Muscle of leg (tissue), 11 donors: ENCODE results near the gene TNFRSF25. TPM values are rescaled to one million over a fixed set of nuclear protein-coding genes. Genes with fewer than 3 reads are reported as not detected.

Experiments
- DNase-seq: peaks from one replicate; pipeline ENCODE4 v3.0.0; 2013
- H3K27ac ChIP-seq: one replicate; pipeline ENCODE4 v1.5.1; 2013; ENCODE audit warnings: mild to moderate bottlenecking, low read length, control low read depth
- H3K27me3 ChIP-seq: one replicate; pipeline ENCODE4 v1.6.1; 2013; ENCODE audit warnings: low read length; ENCODE audit not compliant: control insufficient read depth, insufficient read depth
- H3K36me3 ChIP-seq: one replicate; pipeline ENCODE4 v1.6.1; 2013; ENCODE audit warnings: low read length; ENCODE audit not compliant: control insufficient read depth, insufficient read depth
- H3K4me1 ChIP-seq: one replicate; pipeline ENCODE4 v1.6.1; 2013; ENCODE audit warnings: low read length; ENCODE audit not compliant: control insufficient read depth, insufficient read depth
- H3K4me3 ChIP-seq: one replicate; pipeline ENCODE4 v1.5.1; 2013; ENCODE audit warnings: low read length, control low read depth
- H3K9me3 ChIP-seq: replicated peaks from 2 replicates; pipeline ENCODE4 v1.6.1; 2013; ENCODE audit warnings: low read depth, low read length; ENCODE audit not compliant: control insufficient read depth
- WGBS: methylation state at CpG from one replicate; pipeline ENCODE4 v1.1.5; 2013; ENCODE audit warnings: missing lambda C conversion rate; ENCODE audit not compliant: insufficient coverage; 5-methylcytosine and 5-hydroxymethylcytosine counted together
- polyA plus RNA-seq, 8 donors: library from polyadenylated mRNA; unstranded; fragments of 120-200 nt; gene quantifications; one replicate each; pipeline versions ENCODE4 v1.2.1 to v1.2.3, GENCODE V29; 2013; ENCODE audit warnings: inconsistent platforms in 1 of 8, low replicate concordance in 1 of 8; ENCODE audit not compliant: insufficient read length in 8 of 8, insufficient read depth in 1 of 8
- total RNA-seq: library from RNA; stranded (reverse); fragments of 120-200 nt; gene quantifications from one replicate; pipeline ENCODE4 v1.2.4, GENCODE V29; 2013

Gene TNFRSF25
- total and polyA plus RNA-seq, 9 donors: 5.3 to 18.3 (median 11.0) TPM

GRCh38 chr1:6424000-6424565, 41.9 kb downstream of the TNFRSF25 start:
- Histone ChIP-seq H3K4me1 (peaks cover 22% of the 10 kb centered on the region), H3K27me3 (peaks cover 81% of the 10 kb centered on the region), H3K36me3 (no peaks in the 10 kb centered on the region), H3K4me3 (no peak overlapping the region), H3K9me3 (no peaks in the 10 kb centered on the region), H3K27ac (no peak overlapping the region)
- WGBS: 4% methylated on average over 34 of the region's 35 CpGs
- no peak for DNase-seq

DNA sequence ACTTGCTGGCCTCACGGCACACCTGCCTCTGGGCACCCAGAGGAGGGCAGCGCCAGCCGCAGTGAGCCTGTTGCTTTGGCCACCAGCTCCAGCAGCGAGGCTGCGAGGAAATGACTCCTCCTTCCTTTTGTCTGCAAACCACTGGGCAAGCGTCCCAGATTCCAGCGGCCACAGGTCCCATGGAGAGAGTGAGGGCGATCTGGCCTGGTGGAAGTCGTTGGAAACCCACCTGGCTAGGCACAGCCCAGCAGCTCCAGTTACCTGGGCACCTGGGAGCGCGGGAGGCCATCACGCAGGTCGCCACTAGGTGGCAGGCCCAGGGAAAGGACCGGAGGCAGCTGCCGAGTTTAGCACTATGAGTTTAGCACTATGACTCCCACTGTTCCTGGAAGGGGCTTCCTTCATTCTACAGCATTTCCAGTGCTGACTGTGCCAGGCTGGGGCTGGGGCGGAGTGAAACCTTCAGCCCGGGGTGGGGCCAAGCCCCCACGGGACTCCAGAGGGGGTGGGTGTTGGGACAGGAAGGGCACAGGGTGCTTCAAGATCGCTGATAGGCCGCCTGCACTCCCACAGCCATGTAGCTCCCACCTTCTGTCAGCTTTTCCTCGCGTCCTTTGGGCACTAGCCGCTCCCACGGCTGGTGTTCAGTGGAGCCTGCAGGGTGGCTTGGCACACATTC, 42.5 kb downstream of the TNFRSF25 start:
- Histone ChIP-seq H3K27me3 (peaks cover 85% of the 10 kb centered on the region), H3K27ac (no peak overlapping the region), H3K36me3 (no peaks in the 10 kb centered on the region), H3K4me1 (peaks cover 22% of the 10 kb centered on the region), H3K9me3 (no peaks in the 10 kb centered on the region), H3K4me3 (no peak overlapping the region)
- 7% methylated on average over 20 of the region's 24 CpGs for WGBS
- no peak for DNase-seq

DNA sequence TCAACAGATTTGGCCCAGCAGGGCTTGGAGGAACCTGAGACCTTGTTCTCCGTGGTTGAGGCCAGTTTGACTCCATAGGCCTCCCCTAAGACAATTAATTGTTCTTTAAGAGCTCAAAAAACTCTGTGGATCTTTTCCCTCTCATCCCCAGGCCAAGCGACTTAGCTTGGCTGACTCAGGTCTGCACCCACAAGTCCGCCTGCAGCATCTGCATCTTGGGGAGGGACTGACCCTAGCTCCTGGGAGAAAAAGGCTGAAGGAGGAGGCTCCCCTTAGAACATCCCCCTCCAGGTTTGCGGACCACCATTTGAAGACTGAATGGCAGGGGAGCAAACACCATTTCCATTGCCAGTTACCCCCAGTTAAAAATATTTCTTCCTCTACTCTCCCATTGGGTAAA, 44.7 kb downstream of the TNFRSF25 start:
- DNase-seq: no peak
- H3K9me3 ChIP-seq: no peaks in the 10 kb centered on the region
- no peak overlapping the region for H3K4me3 ChIP-seq
- H3K27ac ChIP-seq: no peak overlapping the region
- H3K27me3 ChIP-seq: peaks cover 92% of the 10 kb centered on the region
- H3K4me1 ChIP-seq: peaks cover 22% of the 10 kb centered on the region
- no peaks in the 10 kb centered on the region for H3K36me3 ChIP-seq
- 20% methylated on average over 1 of the region's 4 CpGs for WGBS

DNA sequence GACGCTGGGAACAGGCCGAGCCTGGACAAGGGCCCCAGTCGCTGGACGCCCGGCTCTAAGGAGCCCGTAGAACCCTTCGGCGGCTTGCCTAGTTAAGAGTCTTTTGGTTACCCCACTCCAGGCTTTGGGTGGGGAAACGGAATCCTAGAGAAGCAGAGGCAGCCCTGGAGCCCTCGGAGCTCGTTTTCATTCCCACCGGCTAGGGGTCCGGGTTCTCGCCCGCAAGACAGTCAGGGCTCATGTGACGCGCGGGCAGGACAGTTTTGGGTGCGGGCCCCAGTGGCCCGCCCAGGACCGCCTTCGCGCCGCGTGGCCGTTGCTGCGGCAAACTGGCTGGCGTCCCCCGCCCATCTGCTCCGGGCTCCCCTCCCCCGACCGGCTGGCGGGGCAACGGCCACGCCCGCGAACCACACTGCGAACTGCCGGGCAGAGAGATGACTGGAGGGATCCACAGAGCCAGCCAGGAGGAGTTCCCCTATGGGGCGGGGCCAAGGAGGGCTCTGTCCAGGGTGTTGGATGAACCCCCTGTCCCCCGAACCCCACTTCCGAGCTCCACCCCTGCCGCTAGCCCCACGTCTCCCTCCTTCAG, 45.4 kb downstream of the TNFRSF25 start:
- Histone ChIP-seq H3K9me3 (no peaks in the 10 kb centered on the region), H3K36me3 (no peaks in the 10 kb centered on the region), H3K4me1 (peaks cover 22% of the 10 kb centered on the region), H3K4me3 (no peak overlapping the region), H3K27ac (no peak overlapping the region), H3K27me3 (peaks cover 92% of the 10 kb centered on the region)
- DNase-seq: no peak
- 5% methylated on average over 42 of the region's 44 CpGs for WGBS

DNA sequence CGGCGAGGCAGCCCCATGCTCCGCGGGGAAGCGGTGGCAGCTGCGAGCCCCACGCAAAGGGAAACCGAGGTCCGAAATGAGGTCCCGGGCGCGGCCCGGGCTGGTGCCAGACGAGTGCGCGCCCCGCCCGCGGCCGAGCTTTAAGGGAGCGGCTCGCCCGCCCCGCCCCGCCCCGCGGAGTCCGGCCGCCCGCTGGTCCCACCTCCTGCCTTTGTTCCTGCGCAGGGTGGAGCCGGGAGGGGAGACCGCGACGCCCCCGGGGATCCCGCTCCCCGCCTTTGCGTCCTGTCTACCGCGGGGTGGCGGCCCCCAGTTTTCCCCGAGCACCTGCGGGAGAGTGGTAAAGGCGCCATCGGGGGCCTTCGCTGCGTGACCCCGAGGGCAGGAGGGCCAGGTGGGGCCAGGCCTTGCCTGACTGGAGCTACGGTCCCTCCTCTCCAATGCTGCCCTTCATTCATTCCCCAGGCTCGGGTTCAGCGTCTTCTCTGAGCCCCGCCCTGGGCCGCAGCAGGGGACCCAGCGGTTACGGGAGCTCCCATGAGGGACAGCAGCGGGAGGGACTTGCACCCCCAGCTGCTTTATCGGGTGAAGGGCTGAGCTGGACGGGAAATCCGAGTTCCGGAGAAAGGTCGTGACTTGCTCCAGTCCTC, 46.0 kb downstream of the TNFRSF25 start, which contains the start of gene HES2:
TSS of gene HES2 (minus strand) at position 116 of the 650 bp plus-strand sequence. CDS start at position 17, 99 bp downstream.
- Histone ChIP-seq H3K36me3 (no peaks in the 10 kb centered on the region), H3K27ac (no peak within 1 kb of the TSS), H3K4me1 (peaks cover 19% of the 10 kb centered on the region), H3K27me3 (peaks cover 93% of the 10 kb centered on the region), H3K4me3 (no peak within 1 kb of the TSS), H3K9me3 (no peaks in the 10 kb centered on the region)
- DNase-seq: no peak
- WGBS: under 1% methylated on average over 61 of the region's 62 CpGs

GRCh38 chr1:6419397-6419803, 46.6 kb downstream of the TNFRSF25 start:
- 2% methylated on average over 42 of the region's 48 CpGs for WGBS

DNA sequence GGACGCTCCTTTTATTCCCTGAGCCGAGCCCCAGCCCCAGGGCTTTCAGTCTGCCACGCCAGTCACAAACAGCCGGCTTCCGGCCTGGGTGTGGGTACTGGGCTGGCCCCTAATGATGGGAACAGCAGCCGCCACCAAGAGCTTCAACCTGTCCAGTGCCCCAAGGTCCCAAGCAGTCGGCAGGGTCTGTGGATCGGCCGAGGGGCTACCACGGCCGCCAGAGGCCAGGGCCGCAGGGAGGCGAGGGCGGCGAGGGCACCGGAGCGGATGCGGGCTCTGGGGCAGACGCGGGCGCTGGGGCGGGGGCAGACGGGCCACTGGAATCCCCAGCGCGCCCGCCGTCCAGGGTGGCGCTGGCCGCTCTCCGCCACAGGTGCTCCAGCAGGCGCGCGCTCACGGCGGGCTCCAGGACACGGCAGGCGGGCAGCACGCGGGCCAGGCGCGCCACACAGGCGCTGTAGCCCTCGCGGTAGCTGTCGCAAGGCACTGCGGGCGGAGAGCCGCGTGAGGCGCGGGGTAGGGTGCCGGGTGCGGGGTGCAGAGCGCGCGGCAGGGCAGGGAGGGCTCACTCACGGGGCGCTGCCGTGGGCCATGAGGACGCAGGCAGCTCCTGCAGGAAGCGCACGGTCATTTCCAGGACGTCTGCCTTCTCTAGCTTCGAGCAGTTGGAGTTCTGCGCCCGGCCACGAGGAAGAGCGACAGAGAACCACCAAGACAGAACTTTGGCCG, 47.1 kb downstream of the TNFRSF25 start:
- WGBS: 5% methylated on average over 69 of the region's 69 CpGs
- Histone ChIP-seq H3K4me3 (no peak overlapping the region), H3K4me1 (peaks cover 19% of the 10 kb centered on the region)

More at GRCh38 chr1:6419397-6419803, 46.6 kb downstream of the TNFRSF25 start:
- Histone ChIP-seq H3K9me3 (no peaks in the 10 kb centered on the region), H3K27me3 (peaks cover 97% of the 10 kb centered on the region), H3K4me3 (no peak overlapping the region), H3K27ac (no peak overlapping the region), H3K4me1 (peaks cover 19% of the 10 kb centered on the region), H3K36me3 (no peaks in the 10 kb centered on the region)
- DNase-seq: no peak

DNA sequence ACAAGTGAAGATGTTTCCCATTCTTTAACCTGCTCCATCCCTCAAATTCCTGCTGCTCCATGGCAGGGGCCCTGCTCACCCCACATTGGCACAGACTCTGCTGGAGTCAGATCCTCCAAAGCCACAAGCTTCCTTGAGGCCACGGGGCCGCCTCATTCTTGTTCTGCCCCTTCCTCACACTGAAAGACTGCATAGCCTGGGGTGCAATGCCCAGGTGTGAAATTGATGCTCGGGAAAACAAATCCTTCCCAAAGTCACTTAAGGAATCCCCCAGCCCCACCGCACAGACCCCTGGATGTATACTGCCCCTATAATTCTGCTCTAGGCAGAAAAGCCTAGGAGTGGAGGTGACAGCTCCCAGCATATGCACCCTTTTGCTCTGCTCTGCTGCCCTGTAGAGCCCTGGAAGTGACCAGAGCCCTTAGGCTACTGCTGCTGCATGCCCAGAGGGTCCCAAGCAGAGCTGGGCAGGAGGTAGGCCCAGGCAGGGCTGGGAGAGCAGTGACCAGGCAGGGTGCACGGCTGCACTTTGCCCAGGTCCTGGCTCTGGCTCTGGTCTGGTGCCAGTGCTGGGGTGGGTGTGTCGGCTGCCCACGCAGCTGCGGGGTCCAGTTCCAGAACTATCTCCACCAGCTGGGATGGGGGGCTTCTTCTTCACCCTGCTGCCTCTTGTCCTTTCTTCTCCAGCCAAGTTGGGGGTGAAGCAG, 47.9 kb downstream of the TNFRSF25 start:
- Histone ChIP-seq H3K27me3 (peaks cover 95% of the 10 kb centered on the region), H3K27ac (no peak overlapping the region), H3K9me3 (no peaks in the 10 kb centered on the region), H3K36me3 (no peaks in the 10 kb centered on the region), H3K4me1 (peaks cover 14% of the 10 kb centered on the region), H3K4me3 (no peak overlapping the region)
- WGBS: 58% methylated on average over 6 of the region's 8 CpGs
- DNase-seq: no peak

More for the DNA sequence above, 47.1 kb downstream of the TNFRSF25 start:
- H3K9me3 ChIP-seq: no peaks in the 10 kb centered on the region
- H3K36me3 ChIP-seq: no peaks in the 10 kb centered on the region
- no peak overlapping the region for H3K27ac ChIP-seq
- no peak for DNase-seq
- H3K27me3 ChIP-seq: peaks cover 96% of the 10 kb centered on the region

- Histone ChIP-seq H3K4me1 (peaks cover 13% of the 10 kb centered on the region), H3K9me3 (no peaks in the 10 kb centered on the region), H3K4me3 (no peak overlapping the region), H3K27me3 (peaks cover 91% of the 10 kb centered on the region), H3K27ac (no peak overlapping the region), H3K36me3 (no peaks in the 10 kb centered on the region)
- 83% methylated on average over 4 of the region's 5 CpGs for WGBS
- no peak for DNase-seq
Measured at GRCh38 chr1:6416906-6417305, 49.1 kb downstream of the TNFRSF25 start.
